Body of pancreas (tissue), 4 donors: ENCODE data around the gene CLEC4E. TPM values are rescaled to one million over a fixed set of nuclear protein-coding genes. Genes with fewer than 3 reads are reported as not detected.

Source experiments
- ATAC-seq: fragments of 150-250 bp; one replicate; pipeline ENCODE4 v1.9.1; 2016
- DNase-seq, 4 donors: peaks; one replicate each; pipeline ENCODE4 v3.0.0-alpha.2; 2019
- H3K27ac ChIP-seq, 4 donors: fragments of 200-600 bp; sonication (generic); 1 replicate in 3 of 4; 2 replicates in 1 of 4; pipeline versions ENCODE4 v1.5.1 to v1.6.1; 2016 to 2019; ENCODE audit warnings: mild to moderate bottlenecking in 1 of 4, mixed read lengths in 1 of 4, moderate library complexity in 1 of 4
- H3K27me3 ChIP-seq, 2 donors: fragments of 200-600 bp; sonication (generic); one replicate each; pipeline ENCODE4 v1.6.0; 2016; ENCODE audit warnings: mild to moderate bottlenecking in 1 of 2
- H3K36me3 ChIP-seq, 2 donors: fragments of 200-600 bp; sonication (generic); replicated peaks in 1 of 2; 2 replicates each; pipeline ENCODE4 v1.5.1; 2016; ENCODE audit warnings: low read depth in 2 of 2; ENCODE audit not compliant: insufficient read depth in 1 of 2
- H3K4me1 ChIP-seq: fragments of 200-600 bp; sonication (generic); one replicate; pipeline ENCODE4 v1.6.0; 2016
- H3K4me3 ChIP-seq, 2 donors: fragments of 200-600 bp; sonication (generic); 1 replicate in 1 of 2; 2 replicates in 1 of 2; pipeline ENCODE4 v1.5.1; 2016 to 2019
- H3K9me3 ChIP-seq, 3 donors: fragments of 200-600 bp; sonication (generic); 1 replicate in 2 of 3; 2 replicates in 1 of 3; pipeline ENCODE4 v1.5.1; 2016
- CTCF ChIP-seq, 7 experiments: fragments of 450-650 bp in 4 of 7; fragments of 200-600 bp in 3 of 7; sonication (generic) in 3 of 7; IDR thresholded peaks; one replicate each; pipeline ENCODE4 v1.5.1; 2016 to 2019; ENCODE audit warnings: antibody characterized with exemption in 7 of 7
- POLR2A ChIP-seq, 3 donors: fragments of 450-650 bp; IDR thresholded peaks; one replicate each; pipeline ENCODE4 v1.6.1; 2016; ENCODE audit warnings: antibody characterized with exemption in 3 of 3, mild to moderate bottlenecking in 2 of 3
- WGBS, 2 donors: methylation state at CpG; one replicate each; pipeline ENCODE4 v1.1.5; 2017; 5-methylcytosine and 5-hydroxymethylcytosine counted together
- intact Hi-C: fragments of 100-400 bp; cut with DNase I; formaldehyde crosslinking; loops from one replicate; pipeline ENCODE4 v1.15.1; 2023
- total RNA-seq, 2 donors: library from RNA; depleted of rRNA; stranded (reverse); fragments of >200 nt; gene quantifications; one replicate each; pipeline ENCODE4 v1.1.0, GENCODE V29; 2016

CLEC4E gene
- total RNA-seq, 2 donors from 2014 or later, result 0.33 to 2.6 TPM

- TF ChIP-seq POLR2A (IDR thresholded peaks at IDR 0.05) (no peak), CTCF (IDR thresholded peaks at IDR 0.05) (no peak)
- DNase-seq, result no peak
- intact Hi-C loops, result no loop called here
- Histone ChIP-seq H3K36me3 (no peaks in the 10 kb centered on the region), H3K4me1 (no peaks in the 10 kb centered on the region), H3K27ac (no peak overlapping the region), H3K9me3 (peaks cover 0 to 5% (median 0%) of the 10 kb centered on the region in 3 donors), H3K27me3 (no peaks in the 10 kb centered on the region), H3K4me3 (no peak overlapping the region)
- 90 to 92% methylated on average over 6 of the region's 6 CpGs for WGBS, 2 donors
- ATAC-seq, result no peak
Observed at GRCh38 chr12:8562310-8562709, 21.6 kb upstream of the CLEC4E start.

GRCh38 chr12:8561011-8561410 is 20.3 kb upstream of the CLEC4E start:
- H3K4me3 ChIP-seq, result no peak overlapping the region
- no peaks in the 10 kb centered on the region for H3K4me1 ChIP-seq
- no peaks in the 10 kb centered on the region for H3K27me3 ChIP-seq
- intact Hi-C loops, result no loop called here
- WGBS, 2 donors, result 33 to 36% methylated on average over 4 of the region's 4 CpGs
- TF ChIP-seq CTCF (IDR thresholded peaks at IDR 0.05), result no peak
- TF ChIP-seq POLR2A (IDR thresholded peaks at IDR 0.05), result no peak
- ATAC-seq, result no peak
- no peak overlapping the region for H3K27ac ChIP-seq
- no peaks in the 10 kb centered on the region for H3K36me3 ChIP-seq
- no peaks in the 10 kb centered on the region for H3K9me3 ChIP-seq
- DNase-seq, result no peak

- H3K4me3 ChIP-seq, result no peak overlapping the region
- no peak overlapping the region for H3K27ac ChIP-seq
- 70 to 75% methylated on average over 11 of the region's 11 CpGs for WGBS, 2 donors
- no peaks in the 10 kb centered on the region for H3K9me3 ChIP-seq
- intact Hi-C loops, result no loop called here
- no peaks in the 10 kb centered on the region for H3K27me3 ChIP-seq
- no peaks in the 10 kb centered on the region for H3K36me3 ChIP-seq
- DNase-seq, result no peak
- no peaks in the 10 kb centered on the region for H3K4me1 ChIP-seq
- no peak for ATAC-seq
- no peak for TF ChIP-seq POLR2A (IDR thresholded peaks at IDR 0.05)
- TF ChIP-seq CTCF (IDR thresholded peaks at IDR 0.05), result no peak
Observed at GRCh38 chr12:8559676-8560075, 19.0 kb upstream of the CLEC4E start.

GRCh38 chr12:8556531-8557097 is 15.9 kb upstream of the CLEC4E start:
- Histone ChIP-seq H3K27ac (no peak overlapping the region), H3K9me3 (no peaks in the 10 kb centered on the region), H3K4me3 (no peak overlapping the region), H3K4me1 (no peaks in the 10 kb centered on the region), H3K36me3 (no peaks in the 10 kb centered on the region), H3K27me3 (no peaks in the 10 kb centered on the region)
- TF ChIP-seq POLR2A (IDR thresholded peaks at IDR 0.05) (no peak), CTCF (IDR thresholded peaks at IDR 0.05) (no peak)
- ATAC-seq (no peak), DNase-seq (no peak)
- intact Hi-C loops, result no loop called here
- WGBS, 2 donors, result 60 to 65% methylated on average over 2 of the region's 2 CpGs

- TF ChIP-seq POLR2A (IDR thresholded peaks at IDR 0.05) (no peak), CTCF (IDR thresholded peaks at IDR 0.05) (no peak)
- no peaks in the 10 kb centered on the region for H3K4me1 ChIP-seq
- no peak for DNase-seq
- no peaks in the 10 kb centered on the region for H3K27me3 ChIP-seq
- H3K27ac ChIP-seq, result no peak overlapping the region
- ATAC-seq, result no peak
- H3K4me3 ChIP-seq, result no peak overlapping the region
- no peaks in the 10 kb centered on the region for H3K36me3 ChIP-seq
- H3K9me3 ChIP-seq, result no peaks in the 10 kb centered on the region
- intact Hi-C loops, result no loop called here
- 83 to 92% methylated on average over 5 of the region's 5 CpGs for WGBS, 2 donors
Observed at GRCh38 chr12:8554451-8555195, 13.9 kb upstream of the CLEC4E start.
